Naive thymus-derived CD4-positive, alpha-beta T cell (primary cell): ENCODE results near the gene RTN4IP1. TPM values are rescaled to one million over a fixed set of nuclear protein-coding genes. Genes with fewer than 3 reads are reported as not detected.

Experiments
- ATAC-seq: fragments of 150-1000 bp; cut with Tn5 transposase; 2 replicates; pipeline ENCODE4 v1.10.0; 2021; ENCODE audit warnings: mild to moderate bottlenecking, moderate library complexity
- CTCF ChIA-PET: fragments of 350-600 bp; sonication (Branson Sonifier 250); formaldehyde crosslinking; loops from one replicate; lab custom pipeline; 2021; ENCODE audit warnings: antibody characterized with exemption; lab: Charles Lee
- POLR2A ChIA-PET: fragments of 350-600 bp; sonication (Branson Sonifier 250); formaldehyde crosslinking; loops from one replicate; lab custom pipeline; 2021; ENCODE audit warnings: antibody characterized with exemption, inconsistent platforms; lab: Charles Lee
- DNase-seq, 9 donors: peaks; one replicate each; pipeline versions ENCODE4 v3.0.0 to v3.0.0-alpha.2; 2020 to 2022; ENCODE audit warnings: mixed read lengths in 1 of 9
- H3K27ac ChIP-seq: one replicate; pipeline ENCODE4 v1.7.0; 2013; ENCODE audit warnings: mild to moderate bottlenecking, low read depth, low read length, moderate library complexity
- H3K27me3 ChIP-seq, 2 donors: one replicate each; pipeline ENCODE4 v1.7.0; 2013; ENCODE audit warnings: low read length in 2 of 2, mild to moderate bottlenecking in 2 of 2, moderate library complexity in 2 of 2; ENCODE audit not compliant: control insufficient read depth in 2 of 2, insufficient read depth in 2 of 2
- H3K36me3 ChIP-seq, 3 experiments: 1 replicate in 2 of 3; 2 replicates in 1 of 3; pipeline ENCODE4 v1.7.0; 2013; ENCODE audit warnings: low read length in 3 of 3, mild to moderate bottlenecking in 3 of 3, moderate library complexity in 1 of 3; ENCODE audit not compliant: insufficient read depth in 3 of 3, control insufficient read depth in 2 of 3
- H3K4me1 ChIP-seq, 2 donors: one replicate each; pipeline ENCODE4 v1.7.0; 2013; ENCODE audit warnings: low read length in 2 of 2, mild to moderate bottlenecking in 2 of 2, moderate library complexity in 1 of 2; ENCODE audit not compliant: control insufficient read depth in 2 of 2, insufficient read depth in 2 of 2
- H3K4me3 ChIP-seq: 2 replicates; pipeline ENCODE4 v1.7.0; 2013; ENCODE audit warnings: mild to moderate bottlenecking, low read length
- H3K9me3 ChIP-seq, 3 experiments: 1 replicate in 2 of 3; 2 replicates in 1 of 3; pipeline ENCODE4 v1.7.0; 2013; ENCODE audit warnings: low read length in 3 of 3; ENCODE audit not compliant: control insufficient read depth in 2 of 3
- H3K27ac Mint-ChIP-seq, 9 donors: one replicate each; pipeline ENCODE4 v1.8.0; 2020 to 2022; ENCODE audit warnings: mixed read lengths in 9 of 9, mild to moderate bottlenecking in 8 of 9, moderate library complexity in 5 of 9, inconsistent platforms in 2 of 9
- H3K27me3 Mint-ChIP-seq, 5 donors: one replicate each; pipeline ENCODE4 v1.8.0; 2021 to 2022; ENCODE audit warnings: mixed read lengths in 5 of 5, mild to moderate bottlenecking in 1 of 5
- H3K36me3 Mint-ChIP-seq, 5 donors: one replicate each; pipeline ENCODE4 v1.8.0; 2020 to 2022; ENCODE audit warnings: mixed read lengths in 5 of 5, mild to moderate bottlenecking in 3 of 5, inconsistent platforms in 1 of 5
- H3K4me1 Mint-ChIP-seq, 7 donors: one replicate each; pipeline ENCODE4 v1.8.0; 2020 to 2022; ENCODE audit warnings: mixed read lengths in 7 of 7, mild to moderate bottlenecking in 3 of 7, inconsistent platforms in 1 of 7
- H3K4me3 Mint-ChIP-seq, 10 donors: one replicate each; pipeline ENCODE4 v1.8.0; 2020 to 2022; ENCODE audit warnings: mild to moderate bottlenecking in 10 of 10, mixed read lengths in 10 of 10, moderate library complexity in 6 of 10, inconsistent platforms in 2 of 10
- H3K9me3 Mint-ChIP-seq, 11 donors: one replicate each; pipeline ENCODE4 v1.8.0; 2020 to 2022; ENCODE audit warnings: mixed read lengths in 11 of 11, mild to moderate bottlenecking in 4 of 11, inconsistent platforms in 1 of 11, moderate library complexity in 1 of 11
- intact Hi-C, 2 donors: fragments of 100-400 bp; cut with micrococcal nuclease; formaldehyde crosslinking; loops; one replicate each; pipeline ENCODE4 v1.15.1; 2023
- polyA plus RNA-seq, 2 donors: library from polyadenylated mRNA; unstranded; fragments of 300-500 nt; fragmentation: Illumina TruSeq; gene quantifications; one replicate each; pipeline ENCODE4 v1.2.3, GENCODE V29; 2021
- total RNA-seq, 6 experiments: library from RNA in 5 of 6; stranded (reverse) in 5 of 6; gene quantifications; 1 replicate in 5 of 6; 2 replicates in 1 of 6; pipeline ENCODE4 v1.2.3 and lab custom pipeline; 2021 to 2026

RTN4IP1 gene
- total and polyA plus RNA-seq, 7 experiments from 2014 or later, result 5.1 to 9.4 (median 5.8) TPM

GRCh38 chr6:106614592-106615257 lies 14.6 kb downstream of the RTN4IP1 start:
- Mint-ChIP-seq H3K4me3 (no peak overlapping the region), H3K36me3 (peaks cover 14 to 50% (median 24%) of the 10 kb centered on the region in 5 donors), H3K9me3 (no peaks in the 10 kb centered on the region), H3K4me1 (peaks cover 0 to 32% (median 0%) of the 10 kb centered on the region in 7 donors), H3K27ac (peak overlapping the region in 1 of 9 donors; percentile 4), H3K27me3 (no peaks in the 10 kb centered on the region)
- no peak overlapping the region for H3K27ac ChIP-seq
- CTCF ChIA-PET, result no interaction called here
- H3K36me3 ChIP-seq, result peaks cover 0 to 13% (median 0%) of the 10 kb centered on the region in 3 experiments
- intact Hi-C loops, result no loop called here
- ATAC-seq (no peak), DNase-seq (no peak)
- no peak overlapping the region for H3K4me3 ChIP-seq
- POLR2A ChIA-PET, result no interaction called here
- H3K27me3 ChIP-seq, result no peaks in the 10 kb centered on the region
- H3K4me1 ChIP-seq, result no peaks in the 10 kb centered on the region
- no peaks in the 10 kb centered on the region for H3K9me3 ChIP-seq

DNA sequence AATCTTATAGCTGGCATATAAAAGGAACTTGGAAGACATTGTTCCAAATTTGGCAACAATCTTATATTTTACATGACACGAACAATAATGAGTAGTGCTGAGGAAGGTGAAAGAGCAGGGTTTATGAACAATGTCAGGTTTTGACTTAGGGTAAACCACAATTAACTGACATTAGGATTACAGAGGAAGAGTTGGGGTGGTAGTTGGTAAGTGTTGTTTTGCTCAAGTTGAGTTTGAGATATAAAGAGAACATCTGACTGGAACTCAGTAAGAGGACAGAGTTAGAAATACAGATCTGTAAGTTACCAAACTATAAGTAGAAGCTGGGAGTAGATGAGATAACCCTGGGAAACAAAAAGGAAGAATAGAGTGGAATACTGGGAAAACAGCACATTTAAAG lies 15.1 kb downstream of the RTN4IP1 start:
- ATAC-seq (no peak), DNase-seq (no peak)
- H3K4me3 Mint-ChIP-seq, result peak overlapping the region in 1 of 10 donors; percentile 1
- Histone ChIP-seq H3K9me3 (no peaks in the 10 kb centered on the region), H3K4me3 (no peak overlapping the region), H3K36me3 (peaks cover 0 to 13% (median 0%) of the 10 kb centered on the region in 3 experiments), H3K4me1 (no peaks in the 10 kb centered on the region), H3K27ac (no peak overlapping the region), H3K27me3 (no peaks in the 10 kb centered on the region)
- H3K27ac Mint-ChIP-seq, result peak overlapping the region in 1 of 9 donors; percentile 4
- peaks cover 0 to 32% (median 0%) of the 10 kb centered on the region in 7 donors for H3K4me1 Mint-ChIP-seq
- H3K9me3 Mint-ChIP-seq, result no peaks in the 10 kb centered on the region
- no peaks in the 10 kb centered on the region for H3K27me3 Mint-ChIP-seq
- ChIA-PET CTCF (interaction anchor here (0.7 kb wide), 1 partner anchor 141 kb away, joined by 3 read pairs; no protein-coding TSS in a partner anchor), POLR2A (no interaction called here)
- peaks cover 14 to 51% (median 21%) of the 10 kb centered on the region in 5 donors for H3K36me3 Mint-ChIP-seq
- intact Hi-C loops, result no loop called here

DNA sequence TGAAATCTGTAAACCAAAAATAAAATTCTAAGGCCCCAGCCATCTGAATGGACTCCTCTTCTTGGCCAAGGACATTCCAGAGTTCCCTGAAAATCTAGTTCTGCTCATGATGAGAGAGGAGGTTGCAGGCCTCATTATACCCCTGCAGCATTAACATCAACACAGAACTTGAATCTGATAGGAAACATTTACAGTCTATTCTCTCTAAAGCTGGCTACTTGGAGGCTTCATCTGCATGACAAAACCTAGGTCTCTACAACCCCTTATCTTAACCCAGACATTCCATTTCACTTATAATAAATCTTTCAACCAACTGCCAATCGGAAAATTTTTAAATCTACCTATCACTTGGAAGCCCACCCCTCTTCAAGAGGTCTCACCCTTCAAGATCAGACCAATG lies 15.7 kb downstream of the RTN4IP1 start:
- Mint-ChIP-seq H3K4me1 (peaks cover 0 to 32% (median 0%) of the 10 kb centered on the region in 7 donors), H3K36me3 (peaks cover 9 to 50% (median 17%) of the 10 kb centered on the region in 5 donors), H3K27ac (no peak overlapping the region), H3K27me3 (no peaks in the 10 kb centered on the region), H3K9me3 (no peaks in the 10 kb centered on the region), H3K4me3 (no peak overlapping the region)
- DNase-seq (no peak), ATAC-seq (no peak)
- CTCF ChIA-PET, result interaction anchor here (0.6 to 0.7 kb wide), 2 partner anchors 142 to 174 kb away, joined by 3 to 6 read pairs; no protein-coding TSS in a partner anchor
- intact Hi-C loops, result no loop called here
- no peak overlapping the region for H3K27ac ChIP-seq
- POLR2A ChIA-PET, result no interaction called here
- no peaks in the 10 kb centered on the region for H3K27me3 ChIP-seq
- no peaks in the 10 kb centered on the region for H3K4me1 ChIP-seq
- H3K36me3 ChIP-seq, result peaks cover 0 to 13% (median 0%) of the 10 kb centered on the region in 3 experiments
- H3K9me3 ChIP-seq, result no peaks in the 10 kb centered on the region
- no peak overlapping the region for H3K4me3 ChIP-seq

- H3K9me3 Mint-ChIP-seq, result no peaks in the 10 kb centered on the region
- intact Hi-C loops, result no loop called here
- no peaks in the 10 kb centered on the region for H3K27me3 Mint-ChIP-seq
- ATAC-seq (no peak), DNase-seq (no peak)
- peak overlapping the region in 3 of 9 donors; percentile 12 to 47 (median 22) for H3K27ac Mint-ChIP-seq
- Histone ChIP-seq H3K27ac (no peak overlapping the region), H3K36me3 (peaks cover 0 to 13% (median 0%) of the 10 kb centered on the region in 3 experiments), H3K9me3 (no peaks in the 10 kb centered on the region), H3K4me3 (no peak overlapping the region), H3K27me3 (no peaks in the 10 kb centered on the region), H3K4me1 (no peaks in the 10 kb centered on the region)
- CTCF ChIA-PET, result interaction anchor here (0.6 kb wide), 1 partner anchor 173 kb away, joined by 6 read pairs; no protein-coding TSS in a partner anchor
- POLR2A ChIA-PET, result no interaction called here
- H3K4me1 Mint-ChIP-seq, result peaks cover 0 to 32% (median 4%) of the 10 kb centered on the region in 7 donors
- peaks cover 5 to 46% (median 13%) of the 10 kb centered on the region in 5 donors for H3K36me3 Mint-ChIP-seq
- H3K4me3 Mint-ChIP-seq, result peak overlapping the region in 1 of 10 donors; percentile 10
These were observed 16.5 kb downstream of the RTN4IP1 start for GRCh38 chr6:106612671-106613416.

- Histone ChIP-seq H3K36me3 (peaks cover 0 to 4% (median 0%) of the 10 kb centered on the region in 3 experiments), H3K9me3 (no peaks in the 10 kb centered on the region), H3K4me3 (no peak overlapping the region), H3K27me3 (no peaks in the 10 kb centered on the region), H3K4me1 (no peaks in the 10 kb centered on the region), H3K27ac (no peak overlapping the region)
- Mint-ChIP-seq H3K4me1 (peaks cover 0 to 29% (median 4%) of the 10 kb centered on the region in 7 donors), H3K27me3 (no peaks in the 10 kb centered on the region), H3K36me3 (peaks cover 5 to 50% (median 9%) of the 10 kb centered on the region in 5 donors), H3K4me3 (no peak overlapping the region), H3K9me3 (no peaks in the 10 kb centered on the region), H3K27ac (no peak overlapping the region)
- ATAC-seq (no peak), DNase-seq (no peak)
- POLR2A ChIA-PET, result no interaction called here
- CTCF ChIA-PET, result no interaction called here
- intact Hi-C loops, result no loop called here
These were observed 18.3 kb downstream of the RTN4IP1 start for GRCh38 chr6:106611030-106611429.

- intact Hi-C loops, result loop anchor here in 1 of 2 donors (1.0 to 5.0 kb wide), 2 partner anchors 370 to 388 kb away; no protein-coding TSS in a partner anchor
- Mint-ChIP-seq H3K36me3 (peaks cover 5 to 52% (median 7%) of the 10 kb centered on the region in 5 donors), H3K27ac (no peak overlapping the region), H3K27me3 (no peaks in the 10 kb centered on the region), H3K4me3 (no peak overlapping the region), H3K9me3 (no peaks in the 10 kb centered on the region), H3K4me1 (peaks cover 0 to 26% (median 4%) of the 10 kb centered on the region in 7 donors)
- H3K9me3 ChIP-seq, result no peaks in the 10 kb centered on the region
- H3K4me3 ChIP-seq, result no peak overlapping the region
- ChIA-PET POLR2A (no interaction called here), CTCF (no interaction called here)
- ATAC-seq, result no peak
- H3K27me3 ChIP-seq, result no peaks in the 10 kb centered on the region
- no peaks in the 10 kb centered on the region for H3K36me3 ChIP-seq
- no peak overlapping the region for H3K27ac ChIP-seq
- DNase-seq, result no peak
- H3K4me1 ChIP-seq, result no peaks in the 10 kb centered on the region
These were observed 19.6 kb downstream of the RTN4IP1 start for GRCh38 chr6:106609699-106610098.
